AG04450 (cell line): Measurements from ENCODE around the gene C1D. TPM values are rescaled to one million over a fixed set of nuclear protein-coding genes. Genes with fewer than 3 reads are reported as not detected.

Experiments used
- CTCF ChIA-PET: fragments of 300-600, 350-600 bp; formaldehyde crosslinking; extraction: SDS; loops from one replicate; lab custom pipeline; 2022; ENCODE audit warnings: antibody characterized with exemption, inconsistent platforms; lab: Charles Lee
- POLR2A ChIA-PET: fragments of 350-600 bp; formaldehyde crosslinking; extraction: SDS; loops from one replicate; lab custom pipeline; 2021; ENCODE audit warnings: antibody characterized with exemption, inconsistent platforms; lab: Yijun Ruan, JAX
- DNase-seq: peaks from one replicate; pipeline ENCODE4 v3.0.0-alpha.2; 2011; ENCODE audit warnings: low read depth, low spot score
- H3K27ac ChIP-seq: one replicate; pipeline ENCODE4 v1.5.1; 2012; ENCODE audit warnings: low read depth, low read length, control low read depth
- H3K27me3 ChIP-seq: one replicate; pipeline ENCODE4 v1.6.0; 2012; ENCODE audit warnings: low read length; ENCODE audit not compliant: control insufficient read depth, insufficient read depth
- H3K4me3 ChIP-seq: 2 replicates; pipeline ENCODE4 v1.5.1; 2011; ENCODE audit warnings: mild to moderate bottlenecking, low read depth, low read length, control low read depth
- H3K9me3 ChIP-seq: 2 replicates; pipeline ENCODE4 v1.5.1; 2012; ENCODE audit warnings: low read length; ENCODE audit not compliant: control insufficient read depth, insufficient read depth
- CTCF ChIP-seq: IDR thresholded peaks from 2 replicates; pipeline ENCODE4 v1.5.1; 2011; ENCODE audit warnings: low read depth, low read length, control low read depth, inconsistent platforms
- polyA plus RNA-seq: library from polyadenylated mRNA; depleted of rRNA; stranded (reverse); fragments of >200 nt; gene quantifications from 2 replicates; pipeline ENCODE4 v1.2.3, GENCODE V29; 2011; rRNA removed

The C1D gene
- polyA plus RNA-seq, 1 experiment, result 45.7 TPM

- Histone ChIP-seq H3K27me3 (no peaks in the 10 kb centered on the region), H3K9me3 (no peaks in the 10 kb centered on the region), H3K4me3 (no peak overlapping the region), H3K27ac (no peak overlapping the region)
- CTCF ChIA-PET, result no interaction called here
- DNase-seq, result no peak
- TF ChIP-seq CTCF, result no peak
- POLR2A ChIA-PET, result no interaction called here
Measured at GRCh38 chr2:67993329-67993728, 69.5 kb downstream of the C1D start.

GRCh38 chr2:67991456-67991855, 71.3 kb downstream of the C1D start:
- no peak for TF ChIP-seq CTCF
- Histone ChIP-seq H3K4me3 (no peak overlapping the region), H3K9me3 (no peaks in the 10 kb centered on the region), H3K27ac (no peak overlapping the region), H3K27me3 (no peaks in the 10 kb centered on the region)
- POLR2A ChIA-PET, result no interaction called here
- CTCF ChIA-PET, result no interaction called here
- DNase-seq, result no peak

Other genes with a start within 250 kb of the C1D start
- 11.9 and 14.2 TPM in 2 replicates for gene PNO1, start 94.9 kb upstream of the C1D start, polyA plus RNA-seq
- 21.2 and 24.9 TPM in 2 replicates for gene PPP3R1, start 189.5 kb upstream of the C1D start, polyA plus RNA-seq